Measurements from ENCODE around the gene ZSWIM9. TPM values are rescaled to one million over a fixed set of nuclear protein-coding genes. Genes with fewer than 3 reads are reported as not detected.

The ZSWIM9 gene
- total RNA-seq, 1 experiment from 2014 or later, result 6.8 TPM

GRCh38 chr19:48196321-48196763, 25.9 kb downstream of the ZSWIM9 start:
- TF ChIP-seq POLR2AphosphoS5 (IDR thresholded peaks at IDR 0.05; ENCODE audit: low read depth, low read length) (no peak), REST (IDR thresholded peaks at IDR 0.05; ENCODE audit: insufficient read depth in 1 of 2, low read depth in 2 of 2, low read length in 1 of 2) (no peak), TCF7L2 (IDR thresholded peaks at IDR 0.05; ENCODE audit: low read depth, low read length) (no peak), CTCF (IDR thresholded peaks at IDR 0.05) (no peak), SIN3A (IDR thresholded peaks at IDR 0.05; ENCODE audit: borderline replicate concordance, insufficient read depth, low read depth, low read length) (no peak)
- ChIA-PET CTCF (no interaction called here), POLR2A (no interaction called here)
- ATAC-seq (0 out of 2 replicates have a peak, but pooled peaks have one; percentile 31), DNase-seq (ENCODE audit: low read depth, low spot score) (no peak)
- Histone ChIP-seq H3K36me3 (ENCODE audit: control insufficient read depth, insufficient read depth, low read length) (no peaks in the 10 kb centered on the region), H3K9me3 (ENCODE audit: control insufficient read depth, insufficient read depth, low read depth, low read length) (no peaks in the 10 kb centered on the region), H3K4me1 (ENCODE audit: control insufficient read depth, insufficient read depth, low read length) (no peaks in the 10 kb centered on the region), H3K27ac (ENCODE audit: low read length) (no peak overlapping the region), H3K4me3 (ENCODE audit: low read depth in 2 of 2, low read length in 2 of 2) (no peak overlapping the region), H3K27me3 (ENCODE audit: control insufficient read depth, insufficient read depth, low read length) (no peaks in the 10 kb centered on the region)
- intact Hi-C loops (cut with micrococcal nuclease; ENCODE audit: unreplicated experiment) (no loop called here), in situ Hi-C loops (cut with HindIII; ENCODE audit: low pct_unique_long_range_greater_than_20kb, low sequenced_read_pairs) (no loop called here)
- TSS peak; percentile 95 for BruUV-seq (replicated peaks)

- H3K9me3 ChIP-seq (ENCODE audit: control insufficient read depth, insufficient read depth, low read depth, low read length), result no peaks in the 10 kb centered on the region
- BruUV-seq (replicated peaks), result no TSS peak
- in situ Hi-C loops (cut with HindIII; ENCODE audit: low pct_unique_long_range_greater_than_20kb, low sequenced_read_pairs), result no loop called here
- peak; percentile 17; the same call in 1 of the 2 replicates for ATAC-seq
- no peaks in the 10 kb centered on the region for H3K4me1 ChIP-seq (ENCODE audit: control insufficient read depth, insufficient read depth, low read length)
- H3K27ac ChIP-seq (ENCODE audit: low read length), result no peak overlapping the region
- TF ChIP-seq CTCF (IDR thresholded peaks at IDR 0.05), result no peak
- TF ChIP-seq POLR2AphosphoS5 (IDR thresholded peaks at IDR 0.05; ENCODE audit: low read depth, low read length), result no peak
- no peak for TF ChIP-seq TCF7L2 (IDR thresholded peaks at IDR 0.05; ENCODE audit: low read depth, low read length)
- TF ChIP-seq REST (IDR thresholded peaks at IDR 0.05; ENCODE audit: insufficient read depth in 1 of 2, low read depth in 2 of 2, low read length in 1 of 2), result no peak
- TF ChIP-seq SIN3A (IDR thresholded peaks at IDR 0.05; ENCODE audit: borderline replicate concordance, insufficient read depth, low read depth, low read length), result no peak
- ChIA-PET POLR2A (interaction anchor here (0.6 kb wide), 1 partner anchor 58 kb away, joined by 8 read pairs; no protein-coding TSS in a partner anchor), CTCF (no interaction called here)
- no peaks in the 10 kb centered on the region for H3K27me3 ChIP-seq (ENCODE audit: control insufficient read depth, insufficient read depth, low read length)
- H3K36me3 ChIP-seq (ENCODE audit: control insufficient read depth, insufficient read depth, low read length), result no peaks in the 10 kb centered on the region
- DNase-seq (ENCODE audit: low read depth, low spot score), result no peak
- intact Hi-C loops (cut with micrococcal nuclease; ENCODE audit: unreplicated experiment), result no loop called here
- no peak overlapping the region for H3K4me3 ChIP-seq (ENCODE audit: low read depth in 2 of 2, low read length in 2 of 2)
Measured at GRCh38 chr19:48196933-48197665, 26.6 kb downstream of the ZSWIM9 start.
